ENCODE data around the gene EYS.

GRCh38 chr6:63706630-63707029, 2000.4 kb downstream of the EYS start:
- no peak for TF ChIP-seq NPAS2 (CRISPR knock-in tag; IDR thresholded peaks at IDR 0.05; ENCODE audit: borderline replicate concordance)
- no peak for TF ChIP-seq EP300 (IDR thresholded peaks at IDR 0.05)
- TF ChIP-seq CBX2 (IDR thresholded peaks at IDR 0.05; ENCODE audit: borderline replicate concordance, low read depth): no peak
- no peak for TF ChIP-seq HDAC2 (IDR thresholded peaks at IDR 0.05)
- TF ChIP-seq CEBPB (IDR thresholded peaks at IDR 0.05): no peak
- no peak for TF ChIP-seq FOSL2 (IDR thresholded peaks at IDR 0.05)
- no peak for TF ChIP-seq FOSL2 (CRISPR knock-in tag; IDR thresholded peaks at IDR 0.05)
- no peak for TF ChIP-seq RCOR1 (IDR thresholded peaks at IDR 0.05; ENCODE audit: low read depth, low read length)
- no peak for TF ChIP-seq KDM5A (IDR thresholded peaks at IDR 0.05)
- no peak for TF ChIP-seq CTCF (IDR thresholded peaks at IDR 0.05)
- no peak for TF ChIP-seq POLR2A (IDR thresholded peaks at IDR 0.05; ENCODE audit: low read length)

Data from A549 (cell line).